ENCODE data around the gene PRKCH. TPM values are rescaled to one million over a fixed set of nuclear protein-coding genes. Genes with fewer than 3 reads are reported as not detected.

Gene PRKCH
- total and polyA plus RNA-seq, 10 of the 15 experiments (the other 5 are each of a cell fraction or from before 2014, with no cell fraction given): 10.7 to 140 (median 33.2) TPM

GRCh38 chr14:61561657-61562276, 240.4 kb downstream of the PRKCH start:
- TF ChIP-seq TCF7 (IDR thresholded peaks at IDR 0.05; ENCODE audit: borderline replicate concordance) (no peak), BCL3 (IDR thresholded peaks at IDR 0.05; ENCODE audit: borderline replicate concordance, insufficient read depth, low read depth, low read length, poor library complexity, severe bottlenecking) (no peak), SRF (IDR thresholded peaks at IDR 0.05; ENCODE audit: low read depth in 2 of 2, low read length in 2 of 2) (no peak)
- DNase-seq (ENCODE audit: low read depth, low spot score): no peak
- Histone ChIP-seq H3K9ac (ENCODE audit: control insufficient read depth, insufficient read depth, low read length) (no peak overlapping the region), H3K4me3 (no peak overlapping the region), H3K9me3 (replicated peaks; ENCODE audit: control insufficient read depth, insufficient read depth, low read length) (no peaks in the 10 kb centered on the region; the same call in 2 of the 3 replicates), H2AFZ (ENCODE audit: control insufficient read depth, low read depth, low read length) (no peak overlapping the region), H3K27me3 (replicated peaks in 1 of 2; ENCODE audit: control insufficient read depth in 2 of 2, insufficient read depth in 2 of 2, low read length in 1 of 2) (no peaks in the 10 kb centered on the region), H3K4me1 (ENCODE audit: control insufficient read depth, insufficient read depth, low read length) (peaks cover 8% of the 10 kb centered on the region; the same call in 1 of the 2 replicates), H3K36me3 (ENCODE audit: control insufficient read depth in 2 of 2, insufficient read depth in 2 of 2, low read length in 1 of 2) (no peaks in the 10 kb centered on the region), H3K79me2 (ENCODE audit: control insufficient read depth, insufficient read depth, low read length) (no peaks in the 10 kb centered on the region), H4K20me1 (ENCODE audit: control insufficient read depth, insufficient read depth) (no peaks in the 10 kb centered on the region), H3K27ac (ENCODE audit: control insufficient read depth, insufficient read depth) (no peak overlapping the region), H3K4me2 (ENCODE audit: control insufficient read depth, insufficient read depth) (no peak overlapping the region)
- RAD21 ChIA-PET (ENCODE audit: unreplicated experiment): interaction anchor here (1.1 kb wide), 1 partner anchor 168 kb away, joined by 3 read pairs; no protein-coding TSS in a partner anchor
- SMC1A ChIA-PET (ENCODE audit: uncharacterized antibody, unreplicated experiment): interaction anchor here (0.6 to 1.1 kb wide), 2 partner anchors 9 to 1717 kb away, joined by 3 read pairs; no protein-coding TSS in a partner anchor
- WGBS (ENCODE audit: insufficient coverage, insufficient replicate concordance, low lambda C conversion rate, missing lambda C conversion rate): 81% methylated on average over 8 of the region's 8 CpGs
- FAIRE-seq: no peak
- intact Hi-C loops (cut with micrococcal nuclease; ENCODE audit: unreplicated experiment) (no loop called here), in situ Hi-C loops (cut with MboI) (no loop called here)
- CTCF ChIA-PET: interaction anchor here (0.6 to 1.3 kb wide), 4 partner anchors 63 to 167 kb away, joined by 3 to 4 read pairs (median 3); no protein-coding TSS in a partner anchor
- no TSS peak for BruUV-seq (replicated peaks)
- POLR2A ChIA-PET: interaction anchor here (0.6 kb wide), 1 partner anchor 13 kb away, joined by 3 read pairs; no protein-coding TSS in a partner anchor
- ATAC-seq: no peak

Measured in GM12878 (cell line).